HepG2 (cell line): ENCODE measurements around the gene EPB41L3. TPM values are rescaled to one million over a fixed set of nuclear protein-coding genes. Genes with fewer than 3 reads are reported as not detected.

Experiments
- ATAC-seq: fragments of 200-7000 bp; cut with Tn5 transposase; 3 replicates; pipeline ENCODE4 v1.9.1; 2020; ENCODE audit warnings: mild to moderate bottlenecking, moderate library complexity
- BruUV-seq: library from RNA; stranded (reverse); fragments of 400-500 nt; replicated peaks from 2 replicates; lab custom pipeline; 2021; lab: Mats Ljungman, UMichigan
- CTCF ChIA-PET: fragments of 300-600 bp; formaldehyde crosslinking; extraction: SDS; loops from one replicate; lab custom pipeline; 2021; ENCODE audit warnings: low total read pairs, inconsistent platforms, low intra/inter-chr PET ratio; lab: Yijun Ruan, JAX
- POLR2A ChIA-PET: fragments of 350-600 bp; sonication (Branson Sonifier 250); formaldehyde crosslinking; loops from one replicate; lab custom pipeline; 2020; ENCODE audit warnings: antibody characterized with exemption, inconsistent platforms; lab: Yijun Ruan, JAX
- DNase-seq: peaks from one replicate; pipeline ENCODE4 v3.0.0-alpha.2; 2015; ENCODE audit warnings: low spot score
- FAIRE-seq: peaks from 3 replicates; lab custom pipeline; 2011; peaks lifted over from hg19 to GRCh38; lab: Jason Lieb, UNC
- H2AFZ ChIP-seq: one replicate; pipeline ENCODE4 v1.6.1; 2011; ENCODE audit warnings: low read length, inconsistent platforms
- H3K27ac ChIP-seq: fragments of 300-600 bp; 3 replicates; pipeline ENCODE4 v1.8.0; 2011; ENCODE audit warnings: mixed run types, mild to moderate bottlenecking, mixed read lengths, low read length, inconsistent platforms; ENCODE audit not compliant: insufficient read depth; ENCODE audit errors: extremely low read length
- H3K27me3 ChIP-seq, 2 experiments: fragments of 200-600 bp in 1 of 2; 2 replicates in 1 of 2; 3 replicates in 1 of 2; pipeline versions ENCODE4 v1.6.0 to v1.8.0; 2011; ENCODE audit warnings: low read length in 2 of 2, mild to moderate bottlenecking in 2 of 2, moderate library complexity in 2 of 2, inconsistent platforms in 1 of 2; ENCODE audit not compliant: insufficient read depth in 2 of 2, control insufficient read depth in 1 of 2
- H3K36me3 ChIP-seq, 2 experiments: fragments of 200-600 bp in 1 of 2; replicated peaks in 1 of 2; 2 replicates in 1 of 2; 3 replicates in 1 of 2; pipeline versions ENCODE4 v1.5.1 to v1.8.0; 2011; ENCODE audit warnings: low read length in 2 of 2, inconsistent platforms in 1 of 2; ENCODE audit not compliant: insufficient read depth in 2 of 2, control insufficient read depth in 1 of 2
- H3K4me1 ChIP-seq: 2 replicates; pipeline ENCODE4 v1.5.1; 2012; ENCODE audit warnings: low read length, inconsistent platforms; ENCODE audit not compliant: insufficient read depth
- H3K4me2 ChIP-seq: 2 replicates; pipeline ENCODE4 v1.6.0; 2011; ENCODE audit warnings: low read depth, low read length, inconsistent platforms
- H3K4me3 ChIP-seq, 3 experiments: fragments of 200-600 bp in 1 of 3; sonication (generic), shearing (Covaris generic) in 1 of 3; replicated peaks in 1 of 3; 2 replicates each; pipeline ENCODE4 v1.5.1; 2011 to 2016; ENCODE audit warnings: low read length in 3 of 3, inconsistent platforms in 2 of 3, low read depth in 2 of 3, mild to moderate bottlenecking in 2 of 3, control low read depth in 1 of 3, mixed read lengths in 1 of 3; ENCODE audit not compliant: insufficient read depth in 1 of 3
- H3K79me2 ChIP-seq: one replicate; pipeline ENCODE4 v1.6.1; 2011; ENCODE audit warnings: low read length, inconsistent platforms; ENCODE audit not compliant: insufficient read depth
- H3K9ac ChIP-seq: 2 replicates; pipeline ENCODE4 v1.6.0; 2011; ENCODE audit warnings: mild to moderate bottlenecking, low read depth, low read length, inconsistent platforms; ENCODE audit not compliant: insufficient read depth
- H3K9me3 ChIP-seq: 2 replicates; pipeline ENCODE4 v1.5.1; 2012; ENCODE audit warnings: mild to moderate bottlenecking, low read length
- H4K20me1 ChIP-seq: 2 replicates; pipeline ENCODE4 v1.6.0; 2011; ENCODE audit warnings: inconsistent platforms, mild to moderate bottlenecking, low read length, moderate library complexity; ENCODE audit not compliant: insufficient read depth
- GATAD1 ChIP-seq: IDR thresholded peaks from 2 replicates; pipeline ENCODE4 v1.6.1; 2016; ENCODE audit warnings: missing genetic modification reagents, missing compliant biosample characterization
- GMEB1 ChIP-seq: sonication (generic); formaldehyde crosslinking; IDR thresholded peaks from 2 replicates; pipeline ENCODE4 v1.5.1; 2020; ENCODE audit warnings: missing genetic modification reagents, mild to moderate bottlenecking, borderline replicate concordance
- IKZF4 ChIP-seq: sonication (generic); formaldehyde crosslinking; IDR thresholded peaks from 2 replicates; pipeline ENCODE4 v1.5.1; 2020; ENCODE audit warnings: borderline replicate concordance, mild to moderate bottlenecking, low read depth, missing genetic modification reagents; ENCODE audit errors: not compliant biosample characterization
- LBX2 ChIP-seq: sonication (generic); formaldehyde crosslinking; IDR thresholded peaks from 2 replicates; pipeline ENCODE4 v1.5.0; 2020; ENCODE audit warnings: missing genetic modification reagents, mild to moderate bottlenecking, borderline replicate concordance
- NKX3-1 ChIP-seq: sonication (generic); formaldehyde crosslinking; IDR thresholded peaks from 2 replicates; pipeline ENCODE4 v1.5.0; 2020; ENCODE audit warnings: missing genetic modification reagents
- PAWR ChIP-seq: sonication (generic); formaldehyde crosslinking; IDR thresholded peaks from 2 replicates; pipeline ENCODE4 v1.4.0; 2020; ENCODE audit warnings: missing genetic modification reagents, mild to moderate bottlenecking, borderline replicate concordance
- RELA ChIP-seq: sonication (generic); formaldehyde crosslinking; IDR thresholded peaks from 2 replicates; pipeline ENCODE4 v1.4.0; 2020; ENCODE audit warnings: missing genetic modification reagents
- SMARCE1 ChIP-seq: fragments of 450-650 bp; IDR thresholded peaks from 2 replicates; pipeline ENCODE4 v1.6.1; 2017; ENCODE audit warnings: borderline replicate concordance
- TEF ChIP-seq: sonication (generic); formaldehyde crosslinking; IDR thresholded peaks from 2 replicates; pipeline ENCODE4 v1.5.0; 2020; ENCODE audit warnings: missing genetic modification reagents
- ZNF276 ChIP-seq: sonication (generic); formaldehyde crosslinking; IDR thresholded peaks from 2 replicates; pipeline ENCODE4 v1.4.0; 2020; ENCODE audit warnings: mild to moderate bottlenecking, low read depth, missing genetic modification reagents
- ZNF337 ChIP-seq: sonication (generic); formaldehyde crosslinking; IDR thresholded peaks from 2 replicates; pipeline ENCODE4 v1.5.1; 2020; ENCODE audit warnings: missing genetic modification reagents, low read depth, mild to moderate bottlenecking, borderline replicate concordance
- ZNF44 ChIP-seq: sonication (generic); formaldehyde crosslinking; IDR thresholded peaks from 2 replicates; pipeline ENCODE4 v1.5.1; 2020; ENCODE audit warnings: mild to moderate bottlenecking, missing genetic modification reagents
- ZNF547 ChIP-seq: sonication (generic); formaldehyde crosslinking; IDR thresholded peaks from 2 replicates; pipeline ENCODE4 v1.5.1; 2020; ENCODE audit warnings: mild to moderate bottlenecking, missing genetic modification reagents
- ZNF652 ChIP-seq: IDR thresholded peaks from 2 replicates; pipeline ENCODE4 v1.6.1; 2016; ENCODE audit warnings: low read depth, borderline replicate concordance
- WGBS: methylation state at CpG from one replicate; pipeline ENCODE4 v1.1.6; 2017; ENCODE audit warnings: low lambda C conversion rate; 5-methylcytosine and 5-hydroxymethylcytosine counted together
- in situ Hi-C: cut with HindIII; loops from 2 replicates; pipeline ENCODE4 v1.10.0; 2017; ENCODE audit warnings: low pct_unique_long_range_greater_than_20kb; ENCODE audit not compliant: extremely low pct_ligation_motif_present
- intact Hi-C: fragments of 100-400 bp; cut with micrococcal nuclease; formaldehyde crosslinking; loops from one replicate; pipeline ENCODE4 v1.10.0; 2022; ENCODE audit not compliant: unreplicated experiment
- polyA plus RNA-seq, 8 experiments: library from polyadenylated mRNA; depleted of rRNA in 3 of 8; stranded (reverse) in 7 of 8; unstranded in 1 of 8; fragments of >200 nt; fragmentation: Illumina TruSeq in 4 of 8; extraction: Trizol in 4 of 8; gene quantifications; 2 replicates each; pipeline versions ENCODE4 v1.2.1 to v1.2.3, GENCODE V29; 2011 to 2016; ENCODE audit warnings: low read depth in 4 of 8, missing spikeins in 1 of 8, mixed read lengths in 1 of 8; ENCODE audit not compliant: insufficient read depth in 1 of 8
- total RNA-seq, 5 experiments: library from RNA; depleted of rRNA; stranded (reverse); fragments of >200 nt; fragmentation: Illumina TruSeq; extraction: Trizol; gene quantifications; 2 replicates each; pipeline ENCODE4 v1.2.3, GENCODE V29; 2016; ENCODE audit warnings: low read depth in 1 of 5

EPB41L3 gene
- total and polyA plus RNA-seq, 2 of the 13 experiments (the other 11 are each of a cell fraction or from before 2014, with no cell fraction given): not detected

GRCh38 chr18:5376986-5377385 is 166.8 kb downstream of the EPB41L3 start:
- Histone ChIP-seq H3K79me2 (no peaks in the 10 kb centered on the region), H2AFZ (no peak overlapping the region), H3K4me3 (no peak overlapping the region), H3K27ac (no peak overlapping the region), H4K20me1 (no peaks in the 10 kb centered on the region), H3K36me3 (no peaks in the 10 kb centered on the region), H3K9me3 (no peaks in the 10 kb centered on the region), H3K27me3 (peaks cover 0 to 10% of the 10 kb centered on the region in 2 experiments; a peak in 1 of 5 replicates), H3K9ac (no peak overlapping the region), H3K4me1 (no peaks in the 10 kb centered on the region), H3K4me2 (no peak overlapping the region)
- TF ChIP-seq ZNF652 (CRISPR knock-in tag): no peak
- no peak for TF ChIP-seq ZNF337 (CRISPR knock-in tag)
- no peak for TF ChIP-seq NKX3-1 (CRISPR knock-in tag)
- TF ChIP-seq RELA (CRISPR knock-in tag): no peak
- no peak for TF ChIP-seq IKZF4 (CRISPR knock-in tag)
- no peak for TF ChIP-seq GMEB1
- no peak for TF ChIP-seq GATAD1 (CRISPR knock-in tag)
- no peak for TF ChIP-seq LBX2 (CRISPR knock-in tag)
- TF ChIP-seq SMARCE1: no peak
- TF ChIP-seq ZNF276: no peak
- TF ChIP-seq TEF (CRISPR knock-in tag): no peak
- TF ChIP-seq ZNF44 (CRISPR knock-in tag): no peak
- TF ChIP-seq PAWR (CRISPR knock-in tag): no peak
- TF ChIP-seq ZNF547: no peak
- FAIRE-seq (no peak), ATAC-seq (no peak), DNase-seq (no peak)
- BruUV-seq: no TSS peak
- intact Hi-C loops: no loop called here
- CTCF ChIA-PET: no interaction called here
- 34% methylated on average over 4 of the region's 4 CpGs for WGBS
- POLR2A ChIA-PET: no interaction called here
- in situ Hi-C loops: no loop called here
